Measurements from ENCODE around the gene ELAPOR1.

The ELAPOR1 gene

DNA sequence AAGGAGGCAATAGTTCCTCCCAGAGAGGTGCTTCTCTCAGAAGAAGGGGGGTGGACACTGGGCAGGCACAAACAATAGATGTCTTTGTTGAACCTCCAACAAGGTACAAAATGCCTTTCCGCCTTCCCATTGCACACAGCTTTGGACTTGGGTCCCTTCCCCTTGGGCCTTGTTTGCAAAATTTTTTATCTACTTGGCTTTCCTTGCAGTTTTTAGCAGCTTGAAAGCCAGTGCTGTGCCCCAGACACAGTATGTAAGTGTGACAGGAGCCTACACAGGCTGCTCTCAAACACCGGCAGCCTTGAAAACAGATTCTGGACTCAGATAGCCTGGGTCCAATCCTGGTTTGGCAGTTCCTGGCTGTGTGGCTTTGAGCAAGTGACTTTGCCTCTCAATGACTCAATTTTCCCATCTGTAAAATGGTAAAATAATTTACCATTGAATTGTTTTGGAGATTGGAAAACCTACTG lies 43.0 kb downstream of the ELAPOR1 start:
- H3K27ac ChIP-seq (ENCODE audit: low read depth, low read length), result no peak overlapping the region
- H4K12ac ChIP-seq (ENCODE audit: low read depth, low read length), result no peak overlapping the region
- H3K9ac ChIP-seq (ENCODE audit: low read length), result no peak overlapping the region
- no peak overlapping the region for H3K14ac ChIP-seq (ENCODE audit: low read length)
- peaks cover 5% of the 10 kb centered on the region in 2 experiments for H3K4me1 ChIP-seq (ENCODE audit: control insufficient read depth in 1 of 2, insufficient read depth in 2 of 2, low read length in 2 of 2)
- H4K91ac ChIP-seq (ENCODE audit: low read depth, low read length), result no peak overlapping the region
- no peak overlapping the region for H2AFZ ChIP-seq (ENCODE audit: insufficient read depth, low read length, poor library complexity)
- no peak for DNase-seq
- no peak overlapping the region for H3K18ac ChIP-seq (ENCODE audit: low read length)
- WGBS (ENCODE audit: extremely low coverage, insufficient coverage, insufficient read length), result no CpG with 5 or more reads among the region's 2 CpGs
- no peak overlapping the region for H3K4me3 ChIP-seq (ENCODE audit: low read depth, low read length)
- H3K36me3 ChIP-seq (ENCODE audit: control insufficient read depth in 1 of 2, insufficient read depth in 2 of 2, low read length in 2 of 2), result no peaks in the 10 kb centered on the region
- no peak overlapping the region for H4K8ac ChIP-seq (ENCODE audit: low read depth, low read length)
- H2BK5ac ChIP-seq (ENCODE audit: low read depth, low read length, poor library complexity), result no peak overlapping the region
- H3K79me1 ChIP-seq (ENCODE audit: low read length), result peaks cover 3% of the 10 kb centered on the region
- H2BK120ac ChIP-seq (ENCODE audit: insufficient read depth, low read length, poor library complexity), result no peak overlapping the region
- no peak overlapping the region for H2BK12ac ChIP-seq (ENCODE audit: low read length)
- H3K4me2 ChIP-seq (ENCODE audit: low read length), result no peak overlapping the region
- H2AK5ac ChIP-seq (ENCODE audit: low read length), result no peak overlapping the region
- H3K4ac ChIP-seq (ENCODE audit: low read depth, low read length), result no peak overlapping the region
- no peaks in the 10 kb centered on the region for H3K79me2 ChIP-seq (ENCODE audit: control insufficient read depth, insufficient read depth, low read length, poor library complexity)
- H3K9me3 ChIP-seq (ENCODE audit: insufficient read depth, low read depth, low read length), result no peaks in the 10 kb centered on the region
- no peaks in the 10 kb centered on the region for H3K27me3 ChIP-seq (ENCODE audit: insufficient read depth, low read length)
- no peak overlapping the region for H3K23ac ChIP-seq (ENCODE audit: low read length)

GRCh38 chr1:109158433-109158832 lies 44.5 kb downstream of the ELAPOR1 start:
- H3K9ac ChIP-seq (ENCODE audit: low read length), result no peak overlapping the region
- DNase-seq, result no peak
- no peaks in the 10 kb centered on the region for H3K27me3 ChIP-seq (ENCODE audit: insufficient read depth, low read length)
- no peak overlapping the region for H2AFZ ChIP-seq (ENCODE audit: insufficient read depth, low read length, poor library complexity)
- no peak overlapping the region for H3K4me3 ChIP-seq (ENCODE audit: low read depth, low read length)
- H3K79me2 ChIP-seq (ENCODE audit: control insufficient read depth, insufficient read depth, low read length, poor library complexity), result no peaks in the 10 kb centered on the region
- H3K79me1 ChIP-seq (ENCODE audit: low read length), result peaks cover 4% of the 10 kb centered on the region
- no peak overlapping the region for H3K23ac ChIP-seq (ENCODE audit: low read length)
- peaks cover 9 to 11% of the 10 kb centered on the region in 2 experiments for H3K4me1 ChIP-seq (ENCODE audit: control insufficient read depth in 1 of 2, insufficient read depth in 2 of 2, low read length in 2 of 2)
- H4K91ac ChIP-seq (ENCODE audit: low read depth, low read length), result no peak overlapping the region
- no peak overlapping the region for H3K18ac ChIP-seq (ENCODE audit: low read length)
- no peak overlapping the region for H2BK5ac ChIP-seq (ENCODE audit: low read depth, low read length, poor library complexity)
- no peak overlapping the region for H4K12ac ChIP-seq (ENCODE audit: low read depth, low read length)
- H3K9me3 ChIP-seq (ENCODE audit: insufficient read depth, low read depth, low read length), result no peaks in the 10 kb centered on the region
- H3K14ac ChIP-seq (ENCODE audit: low read length), result no peak overlapping the region
- H2BK120ac ChIP-seq (ENCODE audit: insufficient read depth, low read length, poor library complexity), result no peak overlapping the region
- no peak overlapping the region for H3K4me2 ChIP-seq (ENCODE audit: low read length)
- H3K36me3 ChIP-seq (ENCODE audit: control insufficient read depth in 1 of 2, insufficient read depth in 2 of 2, low read length in 2 of 2), result no peaks in the 10 kb centered on the region
- no peak overlapping the region for H3K27ac ChIP-seq (ENCODE audit: low read depth, low read length)
- WGBS (ENCODE audit: extremely low coverage, insufficient coverage, insufficient read length), result no CpG with 5 or more reads among the region's 7 CpGs
- H3K4ac ChIP-seq (ENCODE audit: low read depth, low read length), result no peak overlapping the region
- no peak overlapping the region for H2BK12ac ChIP-seq (ENCODE audit: low read length)
- no peak overlapping the region for H4K8ac ChIP-seq (ENCODE audit: low read depth, low read length)
- no peak overlapping the region for H2AK5ac ChIP-seq (ENCODE audit: low read length)

DNA sequence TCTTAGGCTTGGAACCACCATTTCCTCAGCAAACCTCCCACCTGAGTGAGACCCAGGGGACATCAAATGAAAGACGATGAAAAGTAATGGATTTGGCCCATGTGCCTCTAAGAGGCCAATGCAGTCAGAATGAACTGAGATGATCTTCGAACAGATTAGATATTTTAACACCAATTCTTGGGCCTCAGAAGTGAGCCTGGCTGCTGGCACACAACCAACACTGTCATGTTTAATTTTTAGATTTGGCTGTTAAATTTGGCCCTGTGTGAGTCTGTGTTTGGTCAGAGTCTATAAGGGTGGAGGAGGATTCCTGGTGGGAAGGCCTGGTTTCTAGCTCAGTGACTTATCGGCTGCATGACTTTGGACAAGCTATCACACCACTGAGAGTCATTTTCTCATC lies 45.4 kb downstream of the ELAPOR1 start:
- H3K18ac ChIP-seq (ENCODE audit: low read length), result no peak overlapping the region
- no peak overlapping the region for H3K4ac ChIP-seq (ENCODE audit: low read depth, low read length)
- no CpG with 5 or more reads among the region's 3 CpGs for WGBS (ENCODE audit: extremely low coverage, insufficient coverage, insufficient read length)
- DNase-seq, result no peak
- no peak overlapping the region for H2BK12ac ChIP-seq (ENCODE audit: low read length)
- H2BK120ac ChIP-seq (ENCODE audit: insufficient read depth, low read length, poor library complexity), result no peak overlapping the region
- H3K79me2 ChIP-seq (ENCODE audit: control insufficient read depth, insufficient read depth, low read length, poor library complexity), result no peaks in the 10 kb centered on the region
- H3K27ac ChIP-seq (ENCODE audit: low read depth, low read length), result no peak overlapping the region
- H2AFZ ChIP-seq (ENCODE audit: insufficient read depth, low read length, poor library complexity), result no peak overlapping the region
- H4K91ac ChIP-seq (ENCODE audit: low read depth, low read length), result no peak overlapping the region
- no peak overlapping the region for H3K4me2 ChIP-seq (ENCODE audit: low read length)
- no peaks in the 10 kb centered on the region for H3K9me3 ChIP-seq (ENCODE audit: insufficient read depth, low read depth, low read length)
- no peaks in the 10 kb centered on the region for H3K27me3 ChIP-seq (ENCODE audit: insufficient read depth, low read length)
- no peak overlapping the region for H3K9ac ChIP-seq (ENCODE audit: low read length)
- H3K4me3 ChIP-seq (ENCODE audit: low read depth, low read length), result no peak overlapping the region
- no peak overlapping the region for H4K12ac ChIP-seq (ENCODE audit: low read depth, low read length)
- H3K23ac ChIP-seq (ENCODE audit: low read length), result no peak overlapping the region
- H3K4me1 ChIP-seq (ENCODE audit: control insufficient read depth in 1 of 2, insufficient read depth in 2 of 2, low read length in 2 of 2), result peaks cover 9 to 11% of the 10 kb centered on the region in 2 experiments
- no peaks in the 10 kb centered on the region for H3K36me3 ChIP-seq (ENCODE audit: control insufficient read depth in 1 of 2, insufficient read depth in 2 of 2, low read length in 2 of 2)
- H3K14ac ChIP-seq (ENCODE audit: low read length), result no peak overlapping the region
- H2AK5ac ChIP-seq (ENCODE audit: low read length), result no peak overlapping the region
- peaks cover 4% of the 10 kb centered on the region for H3K79me1 ChIP-seq (ENCODE audit: low read length)
- H2BK5ac ChIP-seq (ENCODE audit: low read depth, low read length, poor library complexity), result no peak overlapping the region
- no peak overlapping the region for H4K8ac ChIP-seq (ENCODE audit: low read depth, low read length)

GRCh38 chr1:109160071-109160840 lies 46.3 kb downstream of the ELAPOR1 start:
- Histone ChIP-seq H2BK12ac (ENCODE audit: low read length) (no peak overlapping the region), H3K27me3 (ENCODE audit: insufficient read depth, low read length) (no peaks in the 10 kb centered on the region), H3K4me1 (ENCODE audit: control insufficient read depth in 1 of 2, insufficient read depth in 2 of 2, low read length in 2 of 2) (peaks cover 9 to 17% of the 10 kb centered on the region in 2 experiments), H4K91ac (ENCODE audit: low read depth, low read length) (no peak overlapping the region), H3K9me3 (ENCODE audit: insufficient read depth, low read depth, low read length) (no peaks in the 10 kb centered on the region), H3K79me1 (ENCODE audit: low read length) (peaks cover 4% of the 10 kb centered on the region), H3K4me2 (ENCODE audit: low read length) (no peak overlapping the region), H3K18ac (ENCODE audit: low read length) (no peak overlapping the region), H3K79me2 (ENCODE audit: control insufficient read depth, insufficient read depth, low read length, poor library complexity) (no peaks in the 10 kb centered on the region), H4K12ac (ENCODE audit: low read depth, low read length) (no peak overlapping the region), H2BK120ac (ENCODE audit: insufficient read depth, low read length, poor library complexity) (no peak overlapping the region), H3K4ac (ENCODE audit: low read depth, low read length) (no peak overlapping the region), H2AK5ac (ENCODE audit: low read length) (no peak overlapping the region), H3K4me3 (ENCODE audit: low read depth, low read length) (no peak overlapping the region), H3K36me3 (ENCODE audit: control insufficient read depth in 1 of 2, insufficient read depth in 2 of 2, low read length in 2 of 2) (no peaks in the 10 kb centered on the region), H3K23ac (ENCODE audit: low read length) (no peak overlapping the region), H2AFZ (ENCODE audit: insufficient read depth, low read length, poor library complexity) (no peak overlapping the region), H2BK5ac (ENCODE audit: low read depth, low read length, poor library complexity) (no peak overlapping the region), H3K9ac (ENCODE audit: low read length) (no peak overlapping the region), H4K8ac (ENCODE audit: low read depth, low read length) (no peak overlapping the region), H3K14ac (ENCODE audit: low read length) (no peak overlapping the region), H3K27ac (ENCODE audit: low read depth, low read length) (no peak overlapping the region)
- no CpG with 5 or more reads among the region's 7 CpGs for WGBS (ENCODE audit: extremely low coverage, insufficient coverage, insufficient read length)
- no peak for DNase-seq
